Measurements from ENCODE around the gene GPR176.

Gene GPR176, protein sequence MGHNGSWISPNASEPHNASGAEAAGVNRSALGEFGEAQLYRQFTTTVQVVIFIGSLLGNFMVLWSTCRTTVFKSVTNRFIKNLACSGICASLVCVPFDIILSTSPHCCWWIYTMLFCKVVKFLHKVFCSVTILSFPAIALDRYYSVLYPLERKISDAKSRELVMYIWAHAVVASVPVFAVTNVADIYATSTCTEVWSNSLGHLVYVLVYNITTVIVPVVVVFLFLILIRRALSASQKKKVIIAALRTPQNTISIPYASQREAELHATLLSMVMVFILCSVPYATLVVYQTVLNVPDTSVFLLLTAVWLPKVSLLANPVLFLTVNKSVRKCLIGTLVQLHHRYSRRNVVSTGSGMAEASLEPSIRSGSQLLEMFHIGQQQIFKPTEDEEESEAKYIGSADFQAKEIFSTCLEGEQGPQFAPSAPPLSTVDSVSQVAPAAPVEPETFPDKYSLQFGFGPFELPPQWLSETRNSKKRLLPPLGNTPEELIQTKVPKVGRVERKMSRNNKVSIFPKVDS

DNA sequence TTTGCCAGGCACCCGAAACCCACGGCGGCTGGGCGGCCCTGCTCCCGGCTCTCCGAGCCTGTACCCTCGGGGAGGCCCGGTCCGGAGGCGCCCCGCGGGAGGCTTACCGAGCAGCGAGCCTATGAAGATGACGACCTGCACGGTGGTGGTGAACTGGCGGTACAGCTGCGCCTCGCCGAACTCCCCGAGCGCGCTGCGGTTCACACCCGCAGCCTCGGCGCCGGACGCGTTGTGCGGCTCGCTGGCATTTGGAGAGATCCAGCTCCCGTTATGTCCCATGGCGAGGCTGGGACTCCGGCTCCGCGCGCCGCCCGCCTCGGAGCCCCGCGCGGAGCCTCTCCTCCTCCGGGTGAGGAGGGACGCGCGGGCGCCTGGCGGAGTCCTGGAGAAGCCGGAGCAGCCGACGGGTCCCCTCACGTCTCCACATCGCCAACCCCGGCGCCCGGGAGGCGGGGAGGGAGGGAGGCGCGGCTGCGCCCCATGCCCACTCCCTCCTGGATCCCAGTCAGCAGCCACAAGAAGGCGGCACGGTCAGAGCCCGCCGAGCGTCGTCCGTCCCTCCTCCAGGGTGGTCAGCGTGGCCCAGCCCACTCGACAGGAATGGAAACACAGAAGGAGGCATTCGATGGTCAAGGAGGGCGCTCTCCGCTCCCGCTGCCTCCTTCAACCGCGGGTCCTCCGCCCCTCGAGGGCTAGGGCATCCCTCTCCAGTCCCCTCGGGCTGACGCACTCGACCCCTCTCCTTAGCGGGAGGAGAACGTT is at the start of gene GPR176:
GPR176 (minus strand) TSS at position 519 of the 762 bp plus-strand sequence; CDS start at position 279, 240 bp downstream.
- peak within 1 kb of the TSS; percentile 76 to 88 for H3K4me3 ChIP-seq (ENCODE audit: low read depth in 1 of 2, low read length in 2 of 2)
- H3K36me3 ChIP-seq (ENCODE audit: control insufficient read depth in 1 of 2, insufficient read depth in 2 of 2, low read length in 2 of 2): no peaks in the 10 kb centered on the region
- peak within 1 kb of the TSS; percentile 52 to 80 for H3K9ac ChIP-seq (ENCODE audit: low read depth in 1 of 2, low read length in 2 of 2)
- peaks cover 23 to 24% of the 10 kb centered on the region in 2 donors for H3K27me3 ChIP-seq (ENCODE audit: control insufficient read depth in 1 of 2, insufficient read depth in 2 of 2, low read length in 2 of 2)
- H3K4me1 ChIP-seq (ENCODE audit: control insufficient read depth in 1 of 2, insufficient read depth in 2 of 2, low read length in 2 of 2): peaks cover 5 to 17% of the 10 kb centered on the region in 2 donors
- H3K27ac ChIP-seq (ENCODE audit: low read depth, low read length): no peak within 1 kb of the TSS
- no peaks in the 10 kb centered on the region for H3K9me3 ChIP-seq (ENCODE audit: control insufficient read depth in 1 of 2, low read length in 2 of 2)

DNA sequence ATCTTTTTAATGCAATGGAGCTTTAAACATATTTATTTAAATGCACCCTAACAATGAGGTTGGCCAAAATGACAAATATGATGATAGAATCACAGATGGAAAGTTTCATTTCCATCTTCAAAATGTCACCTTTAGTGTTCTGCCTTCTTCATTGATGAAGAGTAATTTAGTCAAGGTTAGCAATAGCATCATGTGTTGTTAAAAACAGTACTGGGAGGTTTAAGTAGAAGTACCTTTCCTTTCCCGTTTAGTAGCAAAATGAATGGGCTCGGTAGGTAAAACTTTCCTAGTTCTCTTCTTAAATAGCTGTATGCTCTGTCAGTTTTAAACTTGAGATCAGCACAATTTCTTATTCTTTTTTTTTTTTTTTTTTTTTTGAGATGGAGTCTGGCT is 48.9 kb upstream of the GPR176 start:
- Histone ChIP-seq H3K27ac (ENCODE audit: low read depth, low read length) (no peak overlapping the region), H3K9ac (ENCODE audit: low read depth in 1 of 2, low read length in 2 of 2) (no peak overlapping the region), H3K4me3 (ENCODE audit: low read depth in 1 of 2, low read length in 2 of 2) (no peak overlapping the region), H3K9me3 (ENCODE audit: control insufficient read depth in 1 of 2, low read length in 2 of 2) (no peaks in the 10 kb centered on the region), H3K36me3 (ENCODE audit: control insufficient read depth in 1 of 2, insufficient read depth in 2 of 2, low read length in 2 of 2) (peaks cover 10 to 35% of the 10 kb centered on the region in 2 donors), H3K4me1 (ENCODE audit: control insufficient read depth in 1 of 2, insufficient read depth in 2 of 2, low read length in 2 of 2) (no peaks in the 10 kb centered on the region), H3K27me3 (ENCODE audit: control insufficient read depth in 1 of 2, insufficient read depth in 2 of 2, low read length in 2 of 2) (no peaks in the 10 kb centered on the region)

DNA sequence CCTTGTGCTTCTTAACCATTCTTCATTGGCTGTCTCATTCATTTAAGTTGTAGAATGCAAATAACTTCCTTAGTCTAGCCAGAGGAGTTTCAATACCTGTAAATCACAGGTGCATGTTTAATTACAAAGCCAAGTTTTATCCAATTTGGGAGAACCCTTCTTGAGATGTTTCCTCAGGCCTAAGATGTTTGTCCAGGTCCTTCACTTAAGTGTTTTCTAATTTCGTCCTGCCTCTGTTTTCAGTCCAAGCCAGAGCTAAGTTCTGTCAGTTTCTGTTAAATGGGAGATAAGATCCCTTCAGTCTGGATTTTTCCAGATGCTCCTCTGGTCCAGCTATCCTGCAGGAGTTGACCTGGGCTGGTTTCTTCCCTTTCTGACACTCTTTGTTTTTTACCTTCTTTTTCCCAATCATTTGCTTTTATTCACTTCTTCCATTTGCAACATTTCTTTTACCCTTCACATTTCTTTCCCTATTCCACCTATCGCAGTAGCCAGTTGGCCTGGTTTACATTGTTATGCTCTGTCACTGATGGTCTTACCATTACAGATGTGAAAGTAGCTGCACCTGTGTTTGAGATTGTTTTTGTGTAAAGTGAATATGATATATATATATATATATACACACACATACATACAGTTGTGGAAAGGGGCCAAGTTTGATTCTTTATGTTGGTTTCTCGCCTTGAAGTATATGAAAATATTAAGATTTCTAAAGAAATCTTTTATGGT is 48.4 kb upstream of the GPR176 start:
- Histone ChIP-seq H3K9me3 (ENCODE audit: control insufficient read depth in 1 of 2, low read length in 2 of 2) (no peaks in the 10 kb centered on the region), H3K36me3 (ENCODE audit: control insufficient read depth in 1 of 2, insufficient read depth in 2 of 2, low read length in 2 of 2) (peaks cover 6 to 30% of the 10 kb centered on the region in 2 donors), H3K9ac (ENCODE audit: low read depth in 1 of 2, low read length in 2 of 2) (no peak overlapping the region), H3K27ac (ENCODE audit: low read depth, low read length) (no peak overlapping the region), H3K27me3 (ENCODE audit: control insufficient read depth in 1 of 2, insufficient read depth in 2 of 2, low read length in 2 of 2) (no peaks in the 10 kb centered on the region), H3K4me3 (ENCODE audit: low read depth in 1 of 2, low read length in 2 of 2) (no peak overlapping the region), H3K4me1 (ENCODE audit: control insufficient read depth in 1 of 2, insufficient read depth in 2 of 2, low read length in 2 of 2) (no peaks in the 10 kb centered on the region)

DNA sequence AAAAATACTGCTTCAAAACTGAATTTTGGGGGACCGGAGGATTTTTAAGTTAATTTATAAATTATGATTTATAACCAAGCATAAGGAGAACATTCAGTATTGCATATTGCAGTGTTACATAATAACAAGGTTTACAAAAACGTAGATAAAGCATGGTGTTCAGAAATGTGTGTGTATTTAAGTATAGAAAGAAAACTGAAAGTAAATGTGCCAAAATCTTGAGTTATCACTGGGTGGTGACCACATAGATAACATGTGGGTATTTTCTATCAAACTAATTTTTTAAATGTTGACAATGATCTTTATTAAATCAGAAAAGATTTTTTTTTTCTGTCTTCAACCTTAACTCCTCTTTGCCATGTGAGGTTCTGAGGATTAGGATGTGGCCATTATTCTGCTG is 46.5 kb upstream of the GPR176 start:
- peaks cover 9 to 36% of the 10 kb centered on the region in 2 donors for H3K36me3 ChIP-seq (ENCODE audit: control insufficient read depth in 1 of 2, insufficient read depth in 2 of 2, low read length in 2 of 2)
- H3K9me3 ChIP-seq (ENCODE audit: control insufficient read depth in 1 of 2, low read length in 2 of 2): no peaks in the 10 kb centered on the region
- H3K27me3 ChIP-seq (ENCODE audit: control insufficient read depth in 1 of 2, insufficient read depth in 2 of 2, low read length in 2 of 2): no peaks in the 10 kb centered on the region
- no peak overlapping the region for H3K9ac ChIP-seq (ENCODE audit: low read depth in 1 of 2, low read length in 2 of 2)
- H3K4me1 ChIP-seq (ENCODE audit: control insufficient read depth in 1 of 2, insufficient read depth in 2 of 2, low read length in 2 of 2): no peaks in the 10 kb centered on the region
- H3K27ac ChIP-seq (ENCODE audit: low read depth, low read length): no peak overlapping the region
- no peak overlapping the region for H3K4me3 ChIP-seq (ENCODE audit: low read depth in 1 of 2, low read length in 2 of 2)

DNA sequence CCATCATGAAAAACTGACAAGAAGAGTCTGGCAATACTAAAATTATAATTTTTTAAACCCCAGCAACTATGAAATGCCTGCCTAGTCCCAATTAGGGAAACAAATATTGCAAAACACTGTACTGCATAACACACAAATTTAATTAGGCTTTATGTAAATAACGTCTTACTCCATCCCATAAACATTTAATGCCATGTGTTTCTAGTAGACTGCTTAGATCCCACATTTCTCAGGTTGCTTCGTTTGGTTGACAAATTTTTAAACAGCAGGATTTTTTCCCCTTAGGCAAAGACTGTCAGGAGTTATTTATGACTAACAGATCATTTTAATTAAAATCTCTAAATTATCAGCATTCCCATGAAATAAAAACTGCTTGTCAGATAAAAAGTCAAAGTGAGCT is 43.7 kb upstream of the GPR176 start:
- H3K4me3 ChIP-seq (ENCODE audit: low read depth in 1 of 2, low read length in 2 of 2): no peak overlapping the region
- peaks cover 9 to 45% of the 10 kb centered on the region in 2 donors for H3K36me3 ChIP-seq (ENCODE audit: control insufficient read depth in 1 of 2, insufficient read depth in 2 of 2, low read length in 2 of 2)
- H3K27me3 ChIP-seq (ENCODE audit: control insufficient read depth in 1 of 2, insufficient read depth in 2 of 2, low read length in 2 of 2): no peaks in the 10 kb centered on the region
- no peak overlapping the region for H3K27ac ChIP-seq (ENCODE audit: low read depth, low read length)
- no peak overlapping the region for H3K9ac ChIP-seq (ENCODE audit: low read depth in 1 of 2, low read length in 2 of 2)
- H3K4me1 ChIP-seq (ENCODE audit: control insufficient read depth in 1 of 2, insufficient read depth in 2 of 2, low read length in 2 of 2): no peaks in the 10 kb centered on the region
- no peaks in the 10 kb centered on the region for H3K9me3 ChIP-seq (ENCODE audit: control insufficient read depth in 1 of 2, low read length in 2 of 2)

DNA sequence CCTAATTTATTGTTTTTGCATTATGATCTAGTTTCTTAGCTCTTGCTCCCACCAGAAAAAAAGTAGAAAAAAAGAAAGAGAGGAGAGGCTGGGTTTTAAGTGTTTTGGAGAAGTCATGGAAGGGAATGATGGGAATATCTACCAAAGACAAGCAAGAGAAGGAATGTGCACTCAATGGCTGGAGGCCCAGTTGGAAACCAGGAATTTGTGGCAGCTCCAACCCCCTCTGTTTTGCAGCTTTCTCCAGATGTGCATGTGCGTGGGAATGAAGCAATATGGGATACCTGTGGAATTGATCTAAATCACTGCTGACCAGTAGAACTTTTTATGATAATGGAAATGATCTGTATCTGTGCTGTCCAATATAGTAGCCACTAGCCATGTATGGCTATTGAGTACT is 41.0 kb upstream of the GPR176 start:
- H3K9me3 ChIP-seq (ENCODE audit: control insufficient read depth in 1 of 2, low read length in 2 of 2): no peaks in the 10 kb centered on the region
- no peak overlapping the region for H3K27ac ChIP-seq (ENCODE audit: low read depth, low read length)
- H3K4me1 ChIP-seq (ENCODE audit: control insufficient read depth in 1 of 2, insufficient read depth in 2 of 2, low read length in 2 of 2): no peaks in the 10 kb centered on the region
- no peaks in the 10 kb centered on the region for H3K27me3 ChIP-seq (ENCODE audit: control insufficient read depth in 1 of 2, insufficient read depth in 2 of 2, low read length in 2 of 2)
- H3K36me3 ChIP-seq (ENCODE audit: control insufficient read depth in 1 of 2, insufficient read depth in 2 of 2, low read length in 2 of 2): peaks cover 19 to 50% of the 10 kb centered on the region in 2 donors
- no peak overlapping the region for H3K9ac ChIP-seq (ENCODE audit: low read depth in 1 of 2, low read length in 2 of 2)
- no peak overlapping the region for H3K4me3 ChIP-seq (ENCODE audit: low read depth in 1 of 2, low read length in 2 of 2)

DNA sequence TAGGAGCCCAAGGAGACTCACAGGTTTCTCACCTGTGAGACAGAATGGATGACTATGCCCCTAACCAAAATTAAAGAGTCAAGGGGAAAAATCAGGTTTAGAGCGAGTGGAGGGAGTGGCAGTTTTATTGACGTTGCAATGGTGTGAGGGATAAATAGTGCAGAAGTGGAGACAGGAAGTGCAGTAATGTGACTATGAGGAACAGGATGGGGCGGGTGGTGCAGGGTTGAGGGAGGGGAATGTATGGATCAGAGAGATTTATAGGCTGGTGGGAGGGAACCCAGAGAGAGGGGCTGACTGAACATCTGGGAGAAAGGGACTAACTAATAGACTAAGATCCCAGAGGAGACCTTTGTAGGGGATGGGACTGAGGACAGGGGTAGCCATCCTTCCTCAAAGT is 40.3 kb upstream of the GPR176 start:
- H3K4me1 ChIP-seq (ENCODE audit: control insufficient read depth in 1 of 2, insufficient read depth in 2 of 2, low read length in 2 of 2): no peaks in the 10 kb centered on the region
- no peaks in the 10 kb centered on the region for H3K9me3 ChIP-seq (ENCODE audit: control insufficient read depth in 1 of 2, low read length in 2 of 2)
- no peak overlapping the region for H3K9ac ChIP-seq (ENCODE audit: low read depth in 1 of 2, low read length in 2 of 2)
- H3K36me3 ChIP-seq (ENCODE audit: control insufficient read depth in 1 of 2, insufficient read depth in 2 of 2, low read length in 2 of 2): peaks cover 19 to 51% of the 10 kb centered on the region in 2 donors
- H3K27me3 ChIP-seq (ENCODE audit: control insufficient read depth in 1 of 2, insufficient read depth in 2 of 2, low read length in 2 of 2): no peaks in the 10 kb centered on the region
- no peak overlapping the region for H3K4me3 ChIP-seq (ENCODE audit: low read depth in 1 of 2, low read length in 2 of 2)
- no peak overlapping the region for H3K27ac ChIP-seq (ENCODE audit: low read depth, low read length)

DNA sequence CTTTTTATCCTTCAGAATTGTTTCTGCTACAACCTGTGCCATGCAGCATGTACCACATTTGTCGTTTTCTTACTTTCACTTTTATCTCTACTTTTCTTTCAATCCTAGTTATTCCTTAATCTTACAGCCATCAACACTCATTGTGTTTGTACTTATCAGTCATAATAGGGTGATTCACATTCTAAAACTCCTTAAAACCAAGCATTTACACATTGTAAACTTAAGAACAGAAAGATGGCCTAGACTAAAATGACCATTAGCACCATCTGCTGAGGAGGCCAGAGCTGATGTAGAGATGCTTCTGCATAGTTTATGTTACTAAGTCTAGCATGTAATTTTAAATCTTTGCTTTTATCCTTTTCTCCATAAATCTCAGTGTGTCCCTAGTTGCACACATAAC is 39.3 kb upstream of the GPR176 start:
- Histone ChIP-seq H3K9me3 (ENCODE audit: control insufficient read depth in 1 of 2, low read length in 2 of 2) (no peaks in the 10 kb centered on the region), H3K4me1 (ENCODE audit: control insufficient read depth in 1 of 2, insufficient read depth in 2 of 2, low read length in 2 of 2) (no peaks in the 10 kb centered on the region), H3K27ac (ENCODE audit: low read depth, low read length) (no peak overlapping the region), H3K27me3 (ENCODE audit: control insufficient read depth in 1 of 2, insufficient read depth in 2 of 2, low read length in 2 of 2) (no peaks in the 10 kb centered on the region), H3K36me3 (ENCODE audit: control insufficient read depth in 1 of 2, insufficient read depth in 2 of 2, low read length in 2 of 2) (peaks cover 24 to 59% of the 10 kb centered on the region in 2 donors), H3K9ac (ENCODE audit: low read depth in 1 of 2, low read length in 2 of 2) (no peak overlapping the region), H3K4me3 (ENCODE audit: low read depth in 1 of 2, low read length in 2 of 2) (no peak overlapping the region)

DNA sequence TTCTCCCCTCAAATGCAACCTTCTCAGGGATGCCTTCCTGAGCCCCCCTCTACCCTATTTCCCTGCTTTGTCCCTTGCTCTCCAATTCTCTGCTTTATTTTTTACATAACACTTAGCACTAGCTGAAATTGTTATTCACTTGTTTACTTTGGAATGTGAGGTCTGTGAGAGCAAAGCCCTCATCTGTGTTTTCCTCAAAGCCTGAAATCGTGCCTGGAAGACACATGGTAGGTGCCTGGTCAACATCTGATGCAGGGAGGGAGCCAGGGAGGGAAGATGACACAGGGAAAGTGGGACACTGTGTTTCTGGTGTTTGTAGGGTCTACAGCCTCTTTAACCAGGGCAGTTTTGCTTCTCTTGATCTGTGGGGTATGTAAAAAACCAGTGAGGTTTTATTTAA is 37.4 kb upstream of the GPR176 start:
- Histone ChIP-seq H3K4me3 (ENCODE audit: low read depth in 1 of 2, low read length in 2 of 2) (no peak overlapping the region), H3K4me1 (ENCODE audit: control insufficient read depth in 1 of 2, insufficient read depth in 2 of 2, low read length in 2 of 2) (no peaks in the 10 kb centered on the region), H3K27me3 (ENCODE audit: control insufficient read depth in 1 of 2, insufficient read depth in 2 of 2, low read length in 2 of 2) (no peaks in the 10 kb centered on the region), H3K36me3 (ENCODE audit: control insufficient read depth in 1 of 2, insufficient read depth in 2 of 2, low read length in 2 of 2) (peaks cover 29 to 63% of the 10 kb centered on the region in 2 donors), H3K9me3 (ENCODE audit: control insufficient read depth in 1 of 2, low read length in 2 of 2) (no peaks in the 10 kb centered on the region), H3K27ac (ENCODE audit: low read depth, low read length) (no peak overlapping the region), H3K9ac (ENCODE audit: low read depth in 1 of 2, low read length in 2 of 2) (no peak overlapping the region)
